Adrenal gland (tissue), 5 donors: ENCODE results near the gene SNTA1.

Experiments
- POLR2A ChIP-seq, 2 donors: fragments of 450-650 bp; IDR thresholded peaks; one replicate each; pipeline ENCODE4 v1.6.1; 2017; ENCODE audit warnings: antibody characterized with exemption in 2 of 2, mild to moderate bottlenecking in 2 of 2, moderate library complexity in 1 of 2
- TF ChIP-seq, protein P1 (sequence below), 6 experiments: fragments of 450-650 bp in 4 of 6; fragments of 200-600 bp in 2 of 6; sonication (generic) in 1 of 6; IDR thresholded peaks; 1 replicate in 5 of 6; 2 replicates in 1 of 6; pipeline versions ENCODE4 v1.5.1 to v1.8.0; 2016 to 2021; ENCODE audit warnings: antibody characterized with exemption in 6 of 6, mild to moderate bottlenecking in 2 of 6, moderate library complexity in 1 of 6
- donor health status: DM: no; HTN: no; CAD: no.

DNA sequence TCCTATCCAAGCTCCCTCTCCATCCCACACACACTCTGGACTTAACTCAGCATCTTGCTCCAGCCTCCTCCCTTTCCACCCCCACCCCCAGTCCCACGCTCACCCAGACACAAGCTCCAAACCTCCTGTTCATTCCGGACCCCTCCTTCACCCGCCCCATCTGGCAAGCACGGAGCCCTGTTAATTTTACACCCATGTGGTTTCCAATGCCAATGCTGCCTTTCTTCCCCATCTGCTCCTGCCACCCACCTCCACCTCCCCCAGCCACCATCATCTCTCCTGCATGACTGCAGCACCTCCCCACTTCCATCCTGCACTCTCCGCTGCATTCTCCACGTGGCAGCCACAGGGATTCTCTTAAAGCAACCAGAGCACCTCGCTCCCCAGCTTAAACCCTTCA is 32.3 kb downstream of the SNTA1 start:
- TF ChIP-seq, protein P1, sequence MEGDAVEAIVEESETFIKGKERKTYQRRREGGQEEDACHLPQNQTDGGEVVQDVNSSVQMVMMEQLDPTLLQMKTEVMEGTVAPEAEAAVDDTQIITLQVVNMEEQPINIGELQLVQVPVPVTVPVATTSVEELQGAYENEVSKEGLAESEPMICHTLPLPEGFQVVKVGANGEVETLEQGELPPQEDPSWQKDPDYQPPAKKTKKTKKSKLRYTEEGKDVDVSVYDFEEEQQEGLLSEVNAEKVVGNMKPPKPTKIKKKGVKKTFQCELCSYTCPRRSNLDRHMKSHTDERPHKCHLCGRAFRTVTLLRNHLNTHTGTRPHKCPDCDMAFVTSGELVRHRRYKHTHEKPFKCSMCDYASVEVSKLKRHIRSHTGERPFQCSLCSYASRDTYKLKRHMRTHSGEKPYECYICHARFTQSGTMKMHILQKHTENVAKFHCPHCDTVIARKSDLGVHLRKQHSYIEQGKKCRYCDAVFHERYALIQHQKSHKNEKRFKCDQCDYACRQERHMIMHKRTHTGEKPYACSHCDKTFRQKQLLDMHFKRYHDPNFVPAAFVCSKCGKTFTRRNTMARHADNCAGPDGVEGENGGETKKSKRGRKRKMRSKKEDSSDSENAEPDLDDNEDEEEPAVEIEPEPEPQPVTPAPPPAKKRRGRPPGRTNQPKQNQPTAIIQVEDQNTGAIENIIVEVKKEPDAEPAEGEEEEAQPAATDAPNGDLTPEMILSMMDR (IDR thresholded peaks at IDR 0.05) = no peak
- no peak for TF ChIP-seq POLR2A (IDR thresholded peaks at IDR 0.05)
